IgD-negative memory B cell (primary cell): ENCODE data around the gene EXOC3. TPM values are rescaled to one million over a fixed set of nuclear protein-coding genes. Genes with fewer than 3 reads are reported as not detected.

Experiments used
- H3K27ac Mint-ChIP-seq, 3 donors: one replicate each; pipeline ENCODE4 v1.8.0; 2020 to 2022; ENCODE audit warnings: mild to moderate bottlenecking in 3 of 3, mixed read lengths in 3 of 3, moderate library complexity in 1 of 3
- H3K27me3 Mint-ChIP-seq: one replicate; pipeline ENCODE4 v1.8.0; 2021; ENCODE audit warnings: mixed read lengths
- H3K36me3 Mint-ChIP-seq: one replicate; pipeline ENCODE4 v1.8.0; 2020; ENCODE audit warnings: mild to moderate bottlenecking, mixed read lengths
- H3K4me1 Mint-ChIP-seq, 3 donors: one replicate each; pipeline ENCODE4 v1.8.0; 2020 to 2022; ENCODE audit warnings: mixed read lengths in 3 of 3, mild to moderate bottlenecking in 1 of 3
- H3K4me3 Mint-ChIP-seq, 4 donors: one replicate each; pipeline ENCODE4 v1.8.0; 2020 to 2022; ENCODE audit warnings: mild to moderate bottlenecking in 4 of 4, mixed read lengths in 4 of 4, moderate library complexity in 3 of 4
- H3K9me3 Mint-ChIP-seq, 3 donors: one replicate each; pipeline ENCODE4 v1.8.0; 2020 to 2021; ENCODE audit warnings: mixed read lengths in 3 of 3, mild to moderate bottlenecking in 1 of 3
- polyA plus RNA-seq: library from polyadenylated mRNA; unstranded; fragments of 300-500 nt; fragmentation: Illumina TruSeq; gene quantifications from one replicate; pipeline ENCODE4 v1.2.3, GENCODE V29; 2021

EXOC3 gene
- polyA plus RNA-seq, 1 donor from 2014 or later, result 25.8 TPM

DNA sequence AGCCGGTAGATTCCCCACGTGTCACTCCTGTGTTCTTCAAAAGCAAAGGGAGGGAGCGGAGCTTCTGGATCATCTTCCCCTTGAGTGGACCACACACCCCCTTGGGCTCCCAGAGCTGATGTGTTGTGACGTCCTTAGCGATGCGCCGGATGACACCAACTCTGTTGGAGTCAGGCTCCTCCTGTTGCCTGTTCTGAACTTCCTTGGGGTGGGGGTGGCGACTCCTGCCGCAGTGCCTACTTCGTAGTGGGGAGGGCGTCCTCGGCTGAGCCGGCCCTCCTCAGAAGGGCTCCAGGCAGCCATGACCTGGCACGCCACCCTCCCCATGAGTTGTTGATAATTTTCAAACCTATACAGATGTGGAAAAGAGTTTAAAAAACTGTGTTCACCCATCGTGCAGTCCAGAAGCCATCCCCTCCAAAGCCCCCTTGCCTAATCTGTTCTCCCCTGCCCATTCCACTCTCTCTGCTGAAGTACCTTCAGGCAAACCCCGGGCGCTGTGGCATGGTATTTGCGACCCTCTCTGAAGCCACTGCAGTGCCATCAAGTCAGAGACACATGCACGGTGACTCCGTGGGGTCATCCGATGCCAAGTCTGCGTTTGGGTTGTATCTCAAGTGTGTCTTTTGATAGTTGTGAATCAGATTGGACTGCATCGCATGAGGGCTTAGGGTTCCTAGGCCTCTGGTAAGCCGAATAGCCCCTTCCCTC lies 16.7 kb downstream of the EXOC3 start:
- no peaks in the 10 kb centered on the region for H3K27me3 Mint-ChIP-seq
- no peak overlapping the region for H3K27ac Mint-ChIP-seq
- no peak overlapping the region for H3K4me3 Mint-ChIP-seq
- peaks cover 0 to 2% (median 0%) of the 10 kb centered on the region in 3 donors for H3K9me3 Mint-ChIP-seq
- H3K4me1 Mint-ChIP-seq, result peaks cover 8 to 9% (median 9%) of the 10 kb centered on the region in 3 donors
- H3K36me3 Mint-ChIP-seq, result peaks cover 8% of the 10 kb centered on the region

DNA sequence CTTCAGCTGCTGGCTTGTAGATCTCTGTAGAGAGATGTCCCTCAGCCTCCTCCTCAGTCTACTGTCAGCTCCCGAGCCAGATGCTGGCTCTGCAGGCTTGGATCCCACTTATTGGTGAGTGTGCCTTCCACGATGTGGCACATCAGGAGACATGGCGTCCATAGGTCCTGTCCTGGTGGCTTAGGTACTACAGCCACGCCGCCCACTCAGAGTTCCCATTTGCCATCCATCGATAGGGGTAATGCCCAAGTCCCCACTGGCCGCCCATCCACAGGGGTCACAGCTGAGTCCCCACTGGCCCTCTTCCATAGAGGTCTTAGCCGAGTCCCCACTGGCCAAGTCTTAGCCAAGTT lies 17.3 kb downstream of the EXOC3 start:
- H3K9me3 Mint-ChIP-seq, result peaks cover 0 to 2% (median 0%) of the 10 kb centered on the region in 3 donors
- no peak overlapping the region for H3K27ac Mint-ChIP-seq
- H3K4me1 Mint-ChIP-seq, result peaks cover 8 to 9% (median 9%) of the 10 kb centered on the region in 3 donors
- H3K27me3 Mint-ChIP-seq, result no peaks in the 10 kb centered on the region
- peaks cover 8% of the 10 kb centered on the region for H3K36me3 Mint-ChIP-seq
- H3K4me3 Mint-ChIP-seq, result no peak overlapping the region

DNA sequence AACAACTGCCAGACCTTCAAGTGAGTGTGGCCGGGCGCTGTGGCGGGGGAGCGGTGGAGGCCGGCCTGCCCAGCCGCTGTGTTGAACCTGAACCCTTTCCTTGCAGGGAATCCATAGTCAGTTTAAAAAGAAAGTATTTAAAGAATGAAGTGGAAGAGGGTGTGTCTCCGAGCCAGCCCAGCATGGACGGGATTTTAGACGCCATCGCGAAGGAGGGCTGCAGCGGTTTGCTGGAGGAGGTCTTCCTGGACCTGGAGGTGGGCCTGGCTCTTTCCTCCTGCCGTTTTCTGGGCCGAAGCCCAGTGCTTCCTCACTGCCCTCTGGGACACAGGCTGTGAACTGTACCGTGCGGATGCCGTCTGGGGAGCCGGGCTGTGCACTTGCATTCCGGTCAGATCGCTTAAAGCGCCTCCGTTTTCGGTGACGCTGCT lies 19.1 kb downstream of the EXOC3 start:
- H3K36me3 Mint-ChIP-seq, result peaks cover 13% of the 10 kb centered on the region
- peak overlapping the region; percentile 75 to 77 (median 75) for H3K27ac Mint-ChIP-seq
- peaks cover 8 to 10% (median 9%) of the 10 kb centered on the region in 3 donors for H3K4me1 Mint-ChIP-seq
- H3K4me3 Mint-ChIP-seq, result no peak overlapping the region
- no peaks in the 10 kb centered on the region for H3K27me3 Mint-ChIP-seq
- H3K9me3 Mint-ChIP-seq, result peaks cover 0 to 2% (median 0%) of the 10 kb centered on the region in 3 donors

DNA sequence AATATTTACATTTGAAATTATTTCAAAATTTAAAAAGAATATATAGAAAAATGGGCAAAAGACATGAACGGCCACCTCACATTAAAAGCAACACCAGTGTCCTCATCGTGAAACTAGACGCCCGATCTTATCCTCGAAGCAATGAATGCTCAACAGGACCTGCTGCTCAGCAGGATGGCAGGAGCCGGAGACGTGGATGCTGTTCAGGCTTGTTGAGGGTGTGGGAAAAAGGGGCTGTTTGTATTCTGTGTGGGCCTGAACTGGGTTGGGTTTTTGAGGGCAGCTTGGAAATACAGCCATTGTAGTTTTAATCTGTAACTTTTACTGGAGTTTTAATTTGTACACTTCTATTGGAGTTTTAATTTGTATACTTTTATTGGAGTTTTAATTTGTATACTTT lies 20.3 kb downstream of the EXOC3 start:
- H3K9me3 Mint-ChIP-seq, result peaks cover 0 to 2% (median 0%) of the 10 kb centered on the region in 3 donors
- no peak overlapping the region for H3K4me3 Mint-ChIP-seq
- H3K36me3 Mint-ChIP-seq, result peaks cover 13% of the 10 kb centered on the region
- H3K27ac Mint-ChIP-seq, result peak overlapping the region in 2 of 3 donors; percentile 16 to 83
- no peaks in the 10 kb centered on the region for H3K27me3 Mint-ChIP-seq
- H3K4me1 Mint-ChIP-seq, result peaks cover 8 to 10% (median 9%) of the 10 kb centered on the region in 3 donors

DNA sequence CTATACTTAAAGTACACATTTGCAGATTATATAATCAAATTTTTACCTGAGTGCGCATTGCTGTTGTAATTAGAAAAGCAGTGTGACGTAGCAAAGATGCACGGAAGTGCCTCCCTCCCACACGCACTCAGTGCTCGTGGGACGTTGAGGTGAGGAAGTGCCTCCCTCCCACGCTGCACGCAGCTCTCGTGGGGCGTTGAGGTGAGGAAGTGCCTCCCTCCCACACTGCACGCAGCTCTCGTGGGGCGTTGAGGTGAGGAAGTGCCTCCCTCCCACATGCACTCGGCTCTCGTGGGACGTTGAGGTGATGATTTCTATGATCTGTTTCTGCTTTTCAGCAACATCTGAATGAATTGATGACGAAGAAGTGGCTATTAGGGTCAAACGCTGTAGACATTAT lies 21.0 kb downstream of the EXOC3 start:
- no peaks in the 10 kb centered on the region for H3K27me3 Mint-ChIP-seq
- H3K9me3 Mint-ChIP-seq, result peaks cover 0 to 2% (median 0%) of the 10 kb centered on the region in 3 donors
- peak overlapping the region; percentile 61 to 95 (median 92) for H3K27ac Mint-ChIP-seq

DNA sequence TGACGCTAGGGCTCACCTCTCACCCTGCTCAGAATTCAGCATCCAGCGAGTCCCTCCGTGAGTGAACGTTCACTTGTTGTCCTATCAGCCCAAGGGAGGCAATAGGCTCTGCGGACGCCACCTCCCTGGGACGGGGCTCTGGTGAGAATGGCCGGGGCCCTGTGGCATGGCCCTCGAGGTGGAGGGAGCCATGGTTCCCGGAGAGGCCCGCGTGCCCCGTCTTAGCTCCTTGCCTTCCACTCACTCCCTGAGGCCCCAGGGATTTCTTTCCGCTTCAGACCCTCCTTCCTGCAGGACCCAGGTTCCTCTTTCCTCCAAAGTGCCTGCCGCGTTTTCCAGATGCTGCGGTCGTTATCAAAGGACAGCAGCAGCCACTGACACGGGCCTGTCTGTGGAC lies 21.5 kb downstream of the EXOC3 start:
- Mint-ChIP-seq H3K9me3 (peaks cover 0 to 2% (median 0%) of the 10 kb centered on the region in 3 donors), H3K27me3 (no peaks in the 10 kb centered on the region), H3K36me3 (peaks cover 13% of the 10 kb centered on the region), H3K4me1 (peaks cover 7 to 9% (median 8%) of the 10 kb centered on the region in 3 donors), H3K4me3 (peak overlapping the region in 3 of 4 donors; percentile 28 to 73 (median 61)), H3K27ac (peak overlapping the region; percentile 61 to 95 (median 92))

More for the DNA sequence above, 21.0 kb downstream of the EXOC3 start:
- H3K36me3 Mint-ChIP-seq, result peaks cover 13% of the 10 kb centered on the region
- peaks cover 7 to 9% (median 8%) of the 10 kb centered on the region in 3 donors for H3K4me1 Mint-ChIP-seq
- peak overlapping the region; percentile 28 to 73 (median 51) for H3K4me3 Mint-ChIP-seq

DNA sequence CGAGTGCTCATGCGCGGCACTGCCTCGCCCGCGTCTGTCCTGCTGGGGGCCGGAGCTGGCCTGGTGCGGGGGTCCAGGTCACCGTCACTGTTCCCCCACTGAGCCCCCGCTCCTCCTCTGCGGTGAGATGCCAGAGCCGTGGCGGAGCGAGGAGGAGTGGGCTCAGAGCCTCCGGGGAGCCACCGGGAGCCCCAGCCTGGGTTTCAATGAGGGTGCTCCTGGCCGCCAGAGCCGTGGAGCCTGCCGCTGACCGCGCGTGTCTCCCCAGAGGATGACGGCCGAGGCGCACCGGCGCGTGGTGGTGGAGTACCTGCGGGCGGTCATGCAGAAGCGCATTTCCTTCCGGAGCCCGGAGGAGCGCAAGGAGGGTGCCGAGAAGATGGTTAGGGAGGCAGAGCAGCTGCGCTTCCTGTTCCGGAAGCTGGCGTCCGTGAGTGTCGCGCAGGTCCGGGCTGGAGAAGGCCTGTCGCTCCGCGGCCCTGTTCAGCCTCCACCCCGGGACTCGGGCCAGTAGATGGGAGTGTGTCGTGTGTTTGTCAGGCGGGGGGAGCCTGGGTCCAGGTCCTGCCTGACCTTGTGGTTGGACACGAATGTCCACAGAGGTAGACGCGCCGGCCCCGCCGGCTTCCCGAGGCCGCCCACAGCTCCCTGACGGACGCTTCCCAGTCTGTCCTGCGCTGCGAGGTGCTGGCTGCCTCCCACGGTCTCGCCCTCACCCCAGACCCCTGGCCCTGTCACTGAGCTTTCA lies 22.0 kb downstream of the EXOC3 start:
- H3K4me3 Mint-ChIP-seq, result no peak overlapping the region
- peaks cover 8% of the 10 kb centered on the region for H3K36me3 Mint-ChIP-seq
- H3K27ac Mint-ChIP-seq, result no peak overlapping the region
- H3K27me3 Mint-ChIP-seq, result no peaks in the 10 kb centered on the region
- H3K4me1 Mint-ChIP-seq, result peaks cover 8 to 10% (median 9%) of the 10 kb centered on the region in 3 donors
- H3K9me3 Mint-ChIP-seq, result peaks cover 0 to 2% (median 0%) of the 10 kb centered on the region in 3 donors

DNA sequence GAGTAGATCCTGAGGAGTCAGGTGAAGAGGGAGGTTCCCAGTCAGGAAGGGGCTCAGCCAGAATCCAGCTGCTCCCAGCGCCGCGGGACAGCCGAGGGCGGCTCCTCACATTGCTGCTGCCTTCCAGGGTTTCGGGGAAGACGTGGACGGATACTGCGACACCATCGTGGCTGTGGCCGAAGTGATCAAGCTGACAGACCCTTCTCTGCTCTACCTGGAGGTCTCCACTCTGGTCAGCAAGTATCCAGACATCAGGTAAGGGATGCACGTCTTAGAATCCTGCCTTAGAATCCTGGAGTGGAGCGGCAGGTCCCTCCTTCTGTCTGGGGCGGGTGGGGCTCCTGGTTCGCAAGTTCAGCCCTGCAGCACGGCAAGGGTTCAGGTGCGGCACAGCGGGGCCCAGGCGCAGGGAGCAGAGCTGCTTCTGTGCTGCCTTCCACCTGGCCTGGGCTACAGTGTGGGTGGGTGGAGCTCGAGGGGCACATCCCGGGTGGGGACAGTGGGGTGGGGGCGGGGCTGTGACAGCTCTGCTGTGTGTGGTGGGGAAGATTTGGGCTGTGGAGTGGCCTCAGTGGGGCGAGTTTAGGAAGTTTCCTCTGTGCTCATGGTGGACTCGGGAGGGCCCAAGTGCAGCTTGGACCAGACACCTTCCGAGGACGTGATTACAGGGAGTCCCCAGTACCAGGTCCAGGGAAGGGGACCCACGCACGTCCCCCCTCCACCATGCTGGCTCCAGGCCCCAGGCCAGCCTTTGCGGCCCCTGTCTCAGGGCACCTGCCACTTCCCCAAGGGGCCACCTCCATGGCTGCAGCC lies 22.8 kb downstream of the EXOC3 start:
- Mint-ChIP-seq H3K4me1 (peaks cover 11 to 18% (median 14%) of the 10 kb centered on the region in 3 donors), H3K27ac (no peak overlapping the region), H3K27me3 (no peaks in the 10 kb centered on the region), H3K36me3 (peaks cover 7% of the 10 kb centered on the region), H3K9me3 (peaks cover 0 to 2% (median 0%) of the 10 kb centered on the region in 3 donors), H3K4me3 (no peak overlapping the region)

DNA sequence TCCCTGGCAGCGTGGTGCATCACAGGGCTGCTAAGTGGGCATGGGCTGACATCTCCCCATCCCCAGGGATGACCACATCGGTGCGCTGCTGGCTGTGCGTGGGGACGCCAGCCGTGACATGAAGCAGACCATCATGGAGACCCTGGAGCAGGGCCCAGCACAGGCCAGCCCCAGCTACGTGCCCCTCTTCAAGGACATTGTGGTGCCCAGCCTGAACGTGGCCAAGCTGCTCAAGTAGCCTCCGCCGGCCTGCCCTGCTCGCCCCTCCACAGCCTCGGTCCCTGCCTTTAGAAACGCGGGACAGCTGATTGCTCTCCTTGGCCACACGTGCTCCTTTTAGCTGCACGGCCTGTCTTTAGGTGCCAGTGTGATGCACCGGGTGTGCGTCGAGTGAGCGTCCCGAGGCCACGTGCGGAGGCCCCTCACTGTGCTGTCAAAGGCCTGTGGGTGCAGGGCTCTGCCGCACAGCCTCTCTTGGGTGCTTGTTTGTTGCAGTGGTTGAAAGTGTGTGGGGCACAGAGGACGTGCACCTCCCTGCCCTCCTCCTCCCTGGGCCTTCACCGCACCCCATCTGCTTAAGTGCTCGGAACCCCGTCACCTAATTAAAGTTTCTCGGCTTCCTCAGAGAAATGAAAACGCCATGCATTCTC lies 23.8 kb downstream of the EXOC3 start:
- Mint-ChIP-seq H3K36me3 (peaks cover 7% of the 10 kb centered on the region), H3K4me3 (no peak overlapping the region), H3K27me3 (no peaks in the 10 kb centered on the region), H3K27ac (peak overlapping the region in 1 of 3 donors; percentile 39), H3K9me3 (peaks cover 0 to 2% (median 0%) of the 10 kb centered on the region in 3 donors), H3K4me1 (peaks cover 18 to 23% (median 21%) of the 10 kb centered on the region in 3 donors)

DNA sequence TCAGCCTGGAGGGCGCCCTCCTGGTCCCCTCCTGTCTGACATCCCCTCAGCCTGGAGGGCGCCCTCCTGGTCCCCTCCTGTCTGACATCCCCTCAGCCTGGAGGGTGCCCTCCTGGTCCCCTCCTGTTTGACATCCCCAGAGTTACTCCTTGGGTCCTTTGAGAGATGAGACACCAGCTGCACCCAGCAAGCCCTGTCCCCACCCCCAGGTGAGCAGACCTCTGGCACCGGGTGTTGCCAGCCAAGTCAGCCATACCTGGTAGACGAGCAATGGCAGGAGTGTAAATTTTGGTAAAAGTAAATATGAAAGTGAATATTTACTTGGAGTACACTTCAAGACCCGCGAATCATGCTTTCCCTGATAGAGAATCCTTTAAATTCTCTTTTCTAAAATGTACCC lies 25.4 kb downstream of the EXOC3 start:
- no peaks in the 10 kb centered on the region for H3K27me3 Mint-ChIP-seq
- H3K27ac Mint-ChIP-seq, result no peak overlapping the region
- H3K4me3 Mint-ChIP-seq, result peak overlapping the region in 1 of 4 donors; percentile 40
- H3K4me1 Mint-ChIP-seq, result peaks cover 20 to 25% (median 22%) of the 10 kb centered on the region in 3 donors
- H3K36me3 Mint-ChIP-seq, result peaks cover 7% of the 10 kb centered on the region
- peaks cover 0 to 2% (median 0%) of the 10 kb centered on the region in 3 donors for H3K9me3 Mint-ChIP-seq

DNA sequence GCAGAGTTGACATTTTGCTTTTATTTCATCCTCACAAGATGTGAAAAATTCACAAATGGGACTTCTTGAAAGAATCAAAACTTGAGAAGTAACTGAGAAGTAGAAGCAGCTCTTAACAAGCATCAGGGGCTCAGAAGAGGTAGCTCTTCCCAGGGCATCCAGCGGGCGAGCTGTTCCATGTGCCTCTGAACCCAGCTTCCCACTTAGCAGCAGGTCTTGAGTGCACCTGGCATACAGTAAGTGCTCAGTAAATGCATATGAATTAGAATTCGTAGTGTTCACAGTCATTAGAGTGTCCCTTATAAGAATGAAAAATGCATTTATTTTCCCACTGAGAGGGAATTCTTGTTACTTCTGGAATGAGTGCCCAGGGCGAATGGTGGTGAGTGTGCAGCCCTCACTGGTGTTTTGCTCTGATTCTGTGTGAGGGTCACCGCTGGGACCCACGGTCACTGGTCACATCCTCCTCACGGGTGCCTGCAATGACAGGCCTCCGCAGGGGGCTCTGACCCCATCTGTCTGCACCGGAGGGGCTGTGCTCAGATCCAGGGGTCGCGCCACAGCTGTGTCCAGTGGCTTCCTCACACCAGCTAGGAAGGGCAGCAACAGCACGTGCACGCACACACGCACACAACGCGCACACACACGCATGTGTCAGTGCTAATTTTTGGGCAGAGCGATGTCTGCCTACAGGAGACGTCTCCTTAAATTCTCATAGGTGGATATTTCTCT lies 26.9 kb downstream of the EXOC3 start:
- H3K9me3 Mint-ChIP-seq, result no peaks in the 10 kb centered on the region
- peaks cover 16 to 19% (median 16%) of the 10 kb centered on the region in 3 donors for H3K4me1 Mint-ChIP-seq
- H3K27me3 Mint-ChIP-seq, result peaks cover 3% of the 10 kb centered on the region
- peaks cover 5% of the 10 kb centered on the region for H3K36me3 Mint-ChIP-seq
- peak overlapping the region in 1 of 4 donors; percentile 40 for H3K4me3 Mint-ChIP-seq
- peak overlapping the region in 1 of 3 donors; percentile 89 for H3K27ac Mint-ChIP-seq

DNA sequence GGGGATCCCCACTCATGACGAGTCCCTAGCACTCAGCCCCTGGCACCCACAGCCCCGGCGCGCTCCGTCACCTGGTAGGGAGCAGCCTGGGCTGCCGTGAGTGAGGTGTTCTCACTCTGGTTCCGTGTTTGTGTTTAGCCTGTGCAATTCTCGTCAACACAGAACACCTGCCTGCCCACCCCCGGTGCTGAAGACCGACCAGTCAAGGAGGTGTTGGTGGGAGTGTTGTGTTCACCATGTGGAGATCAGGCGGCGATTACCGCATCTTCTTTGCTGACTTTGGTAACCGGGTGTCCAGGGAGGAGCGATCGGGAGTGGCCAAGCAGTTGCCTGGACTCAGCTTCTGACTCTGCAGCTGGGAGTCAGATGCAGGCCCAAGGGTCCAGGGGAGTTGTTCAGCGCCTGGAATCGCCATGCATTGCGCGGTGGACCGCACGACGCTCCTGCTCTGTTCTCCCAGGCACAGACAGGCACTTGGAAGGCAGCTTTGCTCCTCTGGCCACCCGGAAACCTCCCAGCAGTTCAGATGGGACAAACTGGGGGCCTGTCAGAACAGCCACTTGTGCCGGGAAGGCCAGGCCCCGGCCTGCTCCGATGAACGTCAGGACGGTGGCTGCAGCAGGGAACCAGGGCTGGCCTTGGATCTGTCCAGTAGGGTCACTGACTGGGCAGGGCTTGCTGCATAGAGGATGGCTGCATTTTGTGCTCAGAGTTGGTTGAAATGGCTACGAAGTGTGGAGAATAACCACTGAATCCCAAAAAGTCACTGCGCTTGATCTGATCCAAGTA lies 28.2 kb downstream of the EXOC3 start:
- Mint-ChIP-seq H3K9me3 (no peaks in the 10 kb centered on the region), H3K27ac (peak overlapping the region in 2 of 3 donors; percentile 62 to 89), H3K4me3 (peak overlapping the region; percentile 79 to 89 (median 86)), H3K4me1 (peaks cover 16 to 19% (median 16%) of the 10 kb centered on the region in 3 donors), H3K36me3 (peaks cover 4% of the 10 kb centered on the region), H3K27me3 (peaks cover 5% of the 10 kb centered on the region)

DNA sequence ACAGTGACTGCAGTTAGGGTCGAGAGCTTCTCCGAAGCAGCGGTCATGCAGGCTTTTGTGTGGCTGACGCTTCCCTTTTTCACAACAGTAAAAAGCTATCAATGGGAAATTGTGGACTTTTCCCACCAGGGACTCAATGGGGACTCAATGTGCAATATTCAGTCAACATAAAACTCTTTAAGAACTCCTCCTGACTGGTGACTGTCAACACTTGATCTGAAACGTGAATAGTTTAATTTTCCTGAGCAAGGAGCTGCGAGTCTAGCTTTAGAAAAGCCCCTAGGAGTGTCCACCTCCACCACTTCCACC lies 28.7 kb downstream of the EXOC3 start:
- Mint-ChIP-seq H3K27ac (peak overlapping the region in 2 of 3 donors; percentile 85 to 89), H3K4me3 (peak overlapping the region; percentile 79 to 89 (median 86)), H3K9me3 (no peaks in the 10 kb centered on the region), H3K36me3 (no peaks in the 10 kb centered on the region), H3K4me1 (peaks cover 16 to 18% (median 16%) of the 10 kb centered on the region in 3 donors), H3K27me3 (peaks cover 5% of the 10 kb centered on the region)
